ENCODE measurements around the gene TIMELESS. TPM values are rescaled to one million over a fixed set of nuclear protein-coding genes. Genes with fewer than 3 reads are reported as not detected.

TIMELESS gene
- total and polyA plus RNA-seq, 9 of the 15 experiments (the other 6 are each of a cell fraction or from before 2014, with no cell fraction given) = 11.9 to 59.2 (median 35.8) TPM

DNA sequence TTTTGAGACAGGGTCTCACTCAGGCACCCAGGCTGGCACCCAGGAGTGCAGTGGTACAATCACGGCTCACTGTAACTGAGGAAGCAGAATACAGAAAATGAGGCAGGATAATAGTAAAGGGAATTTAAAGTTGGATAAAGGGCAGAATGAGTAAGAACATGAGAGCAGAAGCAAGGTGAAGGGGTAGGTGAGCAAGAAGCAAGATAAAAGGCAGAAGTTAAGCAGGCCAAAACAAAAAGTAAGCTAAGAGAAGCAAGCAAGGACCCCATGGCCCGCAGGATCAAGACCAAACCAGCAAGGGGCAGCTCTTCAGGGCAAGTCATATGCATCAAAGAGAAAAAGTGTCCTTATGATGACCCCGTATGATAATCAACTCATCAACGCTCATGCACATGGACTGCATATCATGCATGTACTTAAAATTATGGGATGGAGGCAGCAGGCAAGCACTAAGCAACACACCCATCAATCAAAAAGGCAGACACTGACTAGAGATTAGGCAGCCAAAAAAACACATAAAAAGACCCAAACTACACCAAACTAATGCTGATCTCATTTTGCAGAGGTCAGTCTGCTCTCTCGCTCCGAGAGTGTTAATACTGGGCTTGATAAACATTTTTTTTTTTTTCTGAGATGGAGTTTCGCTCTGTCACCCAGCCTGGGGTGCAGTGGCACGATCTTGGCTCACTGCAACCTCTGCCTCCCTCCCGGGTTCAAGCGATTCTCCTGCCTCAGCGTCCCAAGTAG is 11.6 kb downstream of the TIMELESS start (continued):
- peak; percentile 66; the same call in 1 of the 2 replicates for TF ChIP-seq CUX1 (CRISPR knock-in tag; IDR thresholded peaks at IDR 0.05)
- TF ChIP-seq ZNF232 (CRISPR knock-in tag; IDR thresholded peaks at IDR 0.05) = no peak
- no peak for TF ChIP-seq ILF3 (IDR thresholded peaks at IDR 0.05; ENCODE audit: borderline replicate concordance)
- no peak for TF ChIP-seq KAT2B (IDR thresholded peaks at IDR 0.05; ENCODE audit: low read depth, low read length)
- peak; percentile 59; the same call in 1 of the 2 replicates for TF ChIP-seq MAX (CRISPR knock-in tag; IDR thresholded peaks at IDR 0.05)
- no peak for TF ChIP-seq BACH1 (tag; IDR thresholded peaks at IDR 0.05)
- TF ChIP-seq, protein P1, sequence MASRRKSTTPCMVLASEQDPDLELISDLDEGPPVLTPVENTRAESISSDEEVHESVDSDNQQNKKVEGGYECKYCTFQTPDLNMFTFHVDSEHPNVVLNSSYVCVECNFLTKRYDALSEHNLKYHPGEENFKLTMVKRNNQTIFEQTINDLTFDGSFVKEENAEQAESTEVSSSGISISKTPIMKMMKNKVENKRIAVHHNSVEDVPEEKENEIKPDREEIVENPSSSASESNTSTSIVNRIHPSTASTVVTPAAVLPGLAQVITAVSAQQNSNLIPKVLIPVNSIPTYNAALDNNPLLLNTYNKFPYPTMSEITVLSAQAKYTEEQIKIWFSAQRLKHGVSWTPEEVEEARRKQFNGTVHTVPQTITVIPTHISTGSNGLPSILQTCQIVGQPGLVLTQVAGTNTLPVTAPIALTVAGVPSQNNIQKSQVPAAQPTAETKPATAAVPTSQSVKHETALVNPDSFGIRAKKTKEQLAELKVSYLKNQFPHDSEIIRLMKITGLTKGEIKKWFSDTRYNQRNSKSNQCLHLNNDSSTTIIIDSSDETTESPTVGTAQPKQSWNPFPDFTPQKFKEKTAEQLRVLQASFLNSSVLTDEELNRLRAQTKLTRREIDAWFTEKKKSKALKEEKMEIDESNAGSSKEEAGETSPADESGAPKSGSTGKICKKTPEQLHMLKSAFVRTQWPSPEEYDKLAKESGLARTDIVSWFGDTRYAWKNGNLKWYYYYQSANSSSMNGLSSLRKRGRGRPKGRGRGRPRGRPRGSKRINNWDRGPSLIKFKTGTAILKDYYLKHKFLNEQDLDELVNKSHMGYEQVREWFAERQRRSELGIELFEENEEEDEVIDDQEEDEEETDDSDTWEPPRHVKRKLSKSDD (conservative IDR thresholded peaks at IDR 0.05; ENCODE audit: low read length) = no peak
- no peak for TF ChIP-seq MED1 (CRISPR knock-in tag; IDR thresholded peaks at IDR 0.05; ENCODE audit: borderline replicate concordance)
- TF ChIP-seq, protein P2, sequence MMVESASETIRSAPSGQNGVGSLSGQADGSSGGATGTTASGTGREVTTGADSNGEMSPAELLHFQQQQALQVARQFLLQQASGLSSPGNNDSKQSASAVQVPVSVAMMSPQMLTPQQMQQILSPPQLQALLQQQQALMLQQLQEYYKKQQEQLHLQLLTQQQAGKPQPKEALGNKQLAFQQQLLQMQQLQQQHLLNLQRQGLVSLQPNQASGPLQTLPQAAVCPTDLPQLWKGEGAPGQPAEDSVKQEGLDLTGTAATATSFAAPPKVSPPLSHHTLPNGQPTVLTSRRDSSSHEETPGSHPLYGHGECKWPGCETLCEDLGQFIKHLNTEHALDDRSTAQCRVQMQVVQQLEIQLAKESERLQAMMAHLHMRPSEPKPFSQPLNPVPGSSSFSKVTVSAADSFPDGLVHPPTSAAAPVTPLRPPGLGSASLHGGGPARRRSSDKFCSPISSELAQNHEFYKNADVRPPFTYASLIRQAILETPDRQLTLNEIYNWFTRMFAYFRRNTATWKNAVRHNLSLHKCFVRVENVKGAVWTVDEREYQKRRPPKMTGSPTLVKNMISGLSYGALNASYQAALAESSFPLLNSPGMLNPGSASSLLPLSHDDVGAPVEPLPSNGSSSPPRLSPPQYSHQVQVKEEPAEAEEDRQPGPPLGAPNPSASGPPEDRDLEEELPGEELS (CRISPR knock-in tag; IDR thresholded peaks at IDR 0.05; ENCODE audit: borderline replicate concordance) = no peak
- peak; percentile 88 for TF ChIP-seq SMARCA4 (IDR thresholded peaks at IDR 0.05)
- TF ChIP-seq, protein P3, sequence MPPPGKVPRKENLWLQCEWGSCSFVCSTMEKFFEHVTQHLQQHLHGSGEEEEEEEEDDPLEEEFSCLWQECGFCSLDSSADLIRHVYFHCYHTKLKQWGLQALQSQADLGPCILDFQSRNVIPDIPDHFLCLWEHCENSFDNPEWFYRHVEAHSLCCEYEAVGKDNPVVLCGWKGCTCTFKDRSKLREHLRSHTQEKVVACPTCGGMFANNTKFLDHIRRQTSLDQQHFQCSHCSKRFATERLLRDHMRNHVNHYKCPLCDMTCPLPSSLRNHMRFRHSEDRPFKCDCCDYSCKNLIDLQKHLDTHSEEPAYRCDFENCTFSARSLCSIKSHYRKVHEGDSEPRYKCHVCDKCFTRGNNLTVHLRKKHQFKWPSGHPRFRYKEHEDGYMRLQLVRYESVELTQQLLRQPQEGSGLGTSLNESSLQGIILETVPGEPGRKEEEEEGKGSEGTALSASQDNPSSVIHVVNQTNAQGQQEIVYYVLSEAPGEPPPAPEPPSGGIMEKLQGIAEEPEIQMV (tag; conservative IDR thresholded peaks at IDR 0.05; ENCODE audit: low read depth) = peak; percentile 53; the same call in 1 of the 2 replicates
